NCI-H526 (cell line): ENCODE data around the gene ARPC1A.

Experiments used
- DNase-seq, 2 experiments: peaks; one replicate each; lab custom pipeline; 2025; lab: John Stamatoyannopoulos, UW

The ARPC1A gene

GRCh38 chr7:99409806-99410205, 84.1 kb downstream of the ARPC1A start:
- no peak for DNase-seq

GRCh38 chr7:99410635-99411034, 84.9 kb downstream of the ARPC1A start:
- no peak for DNase-seq

GRCh38 chr7:99415513-99416127, 89.9 kb downstream of the ARPC1A start:
- DNase-seq: peak; percentile 26 to 61
